ENCODE data around the gene MCF2L2.

The MCF2L2 gene

GRCh38 chr3:183309276-183309675, 119.1 kb downstream of the MCF2L2 start:
- DNase-seq (ENCODE audit: low read depth, low spot score), result no peak
- no peak overlapping the region for H3K4me3 ChIP-seq (ENCODE audit: low read length)

GRCh38 chr3:183308751-183309150, 119.7 kb downstream of the MCF2L2 start:
- no peak for DNase-seq (ENCODE audit: low read depth, low spot score)
- no peak overlapping the region for H3K4me3 ChIP-seq (ENCODE audit: low read length)

GRCh38 chr3:183307749-183308148, 120.7 kb downstream of the MCF2L2 start:
- no peak overlapping the region for H3K4me3 ChIP-seq (ENCODE audit: low read length)
- DNase-seq (ENCODE audit: low read depth, low spot score), result no peak

- H3K4me3 ChIP-seq (ENCODE audit: low read length), result no peak overlapping the region
- DNase-seq (ENCODE audit: low read depth, low spot score), result no peak
Observed at GRCh38 chr3:183306798-183307671, 121.4 kb downstream of the MCF2L2 start.

- DNase-seq (ENCODE audit: low read depth, low spot score), result no peak
Observed at GRCh38 chr3:183303690-183304089, 124.7 kb downstream of the MCF2L2 start.

GRCh38 chr3:183301937-183302580, 126.4 kb downstream of the MCF2L2 start:
- H3K4me3 ChIP-seq (ENCODE audit: low read length), result no peak overlapping the region
- no peak for DNase-seq (ENCODE audit: low read depth, low spot score)

More at GRCh38 chr3:183303690-183304089, 124.7 kb downstream of the MCF2L2 start:
- no peak overlapping the region for H3K4me3 ChIP-seq (ENCODE audit: low read length)

- no peak for DNase-seq (ENCODE audit: low read depth, low spot score)
Observed at GRCh38 chr3:183300996-183301562, 127.3 kb downstream of the MCF2L2 start.

GRCh38 chr3:183299976-183300375, 128.4 kb downstream of the MCF2L2 start:
- no peak for DNase-seq (ENCODE audit: low read depth, low spot score)
- H3K4me3 ChIP-seq (ENCODE audit: low read length), result no peak overlapping the region

More at GRCh38 chr3:183300996-183301562, 127.3 kb downstream of the MCF2L2 start:
- H3K4me3 ChIP-seq (ENCODE audit: low read length), result no peak overlapping the region

- H3K4me3 ChIP-seq (ENCODE audit: low read length), result no peak overlapping the region
- no peak for DNase-seq (ENCODE audit: low read depth, low spot score)
Observed at GRCh38 chr3:183298701-183299153, 129.7 kb downstream of the MCF2L2 start.

- DNase-seq (ENCODE audit: low read depth, low spot score), result no peak
- H3K4me3 ChIP-seq (ENCODE audit: low read length), result no peak overlapping the region
Observed at GRCh38 chr3:183296944-183297343, 131.5 kb downstream of the MCF2L2 start.

- DNase-seq (ENCODE audit: low read depth, low spot score), result no peak
- H3K4me3 ChIP-seq (ENCODE audit: low read length), result no peak overlapping the region
Observed at GRCh38 chr3:183295211-183295610, 133.2 kb downstream of the MCF2L2 start.

GRCh38 chr3:183293966-183294365, 134.5 kb downstream of the MCF2L2 start:
- no peak for DNase-seq (ENCODE audit: low read depth, low spot score)
- no peak overlapping the region for H3K4me3 ChIP-seq (ENCODE audit: low read length)

GRCh38 chr3:183291497-183292031, 136.9 kb downstream of the MCF2L2 start:
- no peak overlapping the region for H3K4me3 ChIP-seq (ENCODE audit: low read length)
- no peak for DNase-seq (ENCODE audit: low read depth, low spot score)

- no peak overlapping the region for H3K4me3 ChIP-seq (ENCODE audit: low read length)
Observed at GRCh38 chr3:183290216-183290615, 138.2 kb downstream of the MCF2L2 start.

GRCh38 chr3:183288117-183288516, 140.3 kb downstream of the MCF2L2 start:
- H3K4me3 ChIP-seq (ENCODE audit: low read length), result no peak overlapping the region
- no peak for DNase-seq (ENCODE audit: low read depth, low spot score)

More at GRCh38 chr3:183290216-183290615, 138.2 kb downstream of the MCF2L2 start:
- no peak for DNase-seq (ENCODE audit: low read depth, low spot score)

- DNase-seq (ENCODE audit: low read depth, low spot score), result no peak
- no peak overlapping the region for H3K4me3 ChIP-seq (ENCODE audit: low read length)
Observed at GRCh38 chr3:183287301-183287971, 141.0 kb downstream of the MCF2L2 start.

- peak; percentile 85 for DNase-seq (ENCODE audit: low read depth, low spot score)
Observed at GRCh38 chr3:183285828-183286457, 142.5 kb downstream of the MCF2L2 start.

GRCh38 chr3:183285318-183285717, 143.1 kb downstream of the MCF2L2 start:
- H3K4me3 ChIP-seq (ENCODE audit: low read length), result peak overlapping the region; percentile 15
- DNase-seq (ENCODE audit: low read depth, low spot score), result no peak

More at GRCh38 chr3:183285828-183286457, 142.5 kb downstream of the MCF2L2 start:
- peak overlapping the region; percentile 27 for H3K4me3 ChIP-seq (ENCODE audit: low read length)

GRCh38 chr3:183284570-183284969, 143.8 kb downstream of the MCF2L2 start:
- H3K4me3 ChIP-seq (ENCODE audit: low read length), result no peak overlapping the region
- no peak for DNase-seq (ENCODE audit: low read depth, low spot score)

Data from Jurkat, Clone E6-1 (cell line).